OCI-LY1 (cell line): Measurements from ENCODE around the gene GFI1.

ENCODE experiments used
- EZH2 ChIP-seq: fragments of 200-600 bp; sonication (generic), shearing (Covaris generic); IDR thresholded peaks from 2 replicates; pipeline ENCODE4 v1.8.0; 2017; ENCODE audit warnings: borderline replicate concordance, mixed run types, mild to moderate bottlenecking, antibody characterized with exemption, low read length, moderate library complexity, mixed read lengths
- TF ChIP-seq, protein P1 (sequence below): fragments of 200-600 bp; sonication (generic), shearing (Covaris generic); IDR thresholded peaks from 2 replicates; pipeline ENCODE4 v1.5.1; 2017; ENCODE audit warnings: mild to moderate bottlenecking, antibody characterized with exemption, low read length, moderate library complexity, mixed read lengths

DNA sequence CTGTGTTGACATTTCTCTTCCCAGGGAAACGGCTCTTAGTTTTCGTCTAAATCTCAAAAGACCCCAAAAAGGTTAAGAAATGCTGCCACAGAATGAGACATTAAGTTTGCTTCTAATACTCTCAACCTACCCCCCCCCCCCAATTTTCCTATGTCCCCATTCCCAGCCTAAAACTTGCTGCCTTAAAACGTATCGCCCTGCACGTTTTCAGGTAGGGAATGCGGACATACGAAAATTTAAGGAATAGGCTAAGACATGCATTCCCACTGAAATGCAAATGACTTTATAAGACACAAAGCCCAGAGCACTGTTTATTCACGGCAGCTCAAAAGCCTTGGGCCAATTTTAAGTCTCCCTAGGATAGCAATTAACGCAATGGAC is 45.4 kb downstream of the GFI1 start:
- TF ChIP-seq, protein P1, sequence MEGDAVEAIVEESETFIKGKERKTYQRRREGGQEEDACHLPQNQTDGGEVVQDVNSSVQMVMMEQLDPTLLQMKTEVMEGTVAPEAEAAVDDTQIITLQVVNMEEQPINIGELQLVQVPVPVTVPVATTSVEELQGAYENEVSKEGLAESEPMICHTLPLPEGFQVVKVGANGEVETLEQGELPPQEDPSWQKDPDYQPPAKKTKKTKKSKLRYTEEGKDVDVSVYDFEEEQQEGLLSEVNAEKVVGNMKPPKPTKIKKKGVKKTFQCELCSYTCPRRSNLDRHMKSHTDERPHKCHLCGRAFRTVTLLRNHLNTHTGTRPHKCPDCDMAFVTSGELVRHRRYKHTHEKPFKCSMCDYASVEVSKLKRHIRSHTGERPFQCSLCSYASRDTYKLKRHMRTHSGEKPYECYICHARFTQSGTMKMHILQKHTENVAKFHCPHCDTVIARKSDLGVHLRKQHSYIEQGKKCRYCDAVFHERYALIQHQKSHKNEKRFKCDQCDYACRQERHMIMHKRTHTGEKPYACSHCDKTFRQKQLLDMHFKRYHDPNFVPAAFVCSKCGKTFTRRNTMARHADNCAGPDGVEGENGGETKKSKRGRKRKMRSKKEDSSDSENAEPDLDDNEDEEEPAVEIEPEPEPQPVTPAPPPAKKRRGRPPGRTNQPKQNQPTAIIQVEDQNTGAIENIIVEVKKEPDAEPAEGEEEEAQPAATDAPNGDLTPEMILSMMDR, result no peak
- no peak for TF ChIP-seq EZH2
